Upper lobe of right lung (tissue), 1 donor: ENCODE measurements around the gene C5orf58. TPM values are rescaled to one million over a fixed set of nuclear protein-coding genes. Genes with fewer than 3 reads are reported as not detected.
"Not testable (repeated sequence)": the region's sequence is repeated elsewhere in the genome, so short reads cannot be mapped to it uniquely, and the experiment has no call there.

ENCODE experiments used
- ATAC-seq: fragments of 200-7000 bp; cut with Tn5 transposase; one replicate; pipeline ENCODE4 v1.9.1; 2020; ENCODE audit warnings: mild to moderate bottlenecking, moderate library complexity
- DNase-seq: peaks from one replicate; pipeline ENCODE4 v3.0.0-alpha.2; 2020
- H3K27ac ChIP-seq: fragments of 200-600 bp; one replicate; pipeline ENCODE4 v1.8.0; 2022
- H3K27me3 ChIP-seq: fragments of 200-600 bp; one replicate; pipeline ENCODE4 v1.8.0; 2022; ENCODE audit warnings: mild to moderate bottlenecking
- H3K36me3 ChIP-seq: fragments of 200-600 bp; one replicate; pipeline ENCODE4 v1.8.0; 2022
- H3K4me1 ChIP-seq: fragments of 200-600 bp; one replicate; pipeline ENCODE4 v1.8.0; 2022
- H3K4me3 ChIP-seq: fragments of 200-600 bp; one replicate; pipeline ENCODE4 v1.8.0; 2022; ENCODE audit warnings: mild to moderate bottlenecking
- H3K9me3 ChIP-seq: fragments of 200-600 bp; one replicate; pipeline ENCODE4 v1.8.0; 2022
- intact Hi-C: fragments of 100-400 bp; cut with DNase I; formaldehyde crosslinking; loops from one replicate; pipeline ENCODE4 v1.11.0; 2022
- total RNA-seq: library from RNA; stranded (reverse); fragmentation: NEBNext Ultra II Directional; extraction: Animal tissue kit (Norgen Biotek cat#: 25700); gene quantifications from one replicate; pipeline ENCODE4 v1.2.1, GENCODE V29; 2021
- TF ChIP-seq, protein P1 (sequence below): fragments of 200-600 bp; IDR thresholded peaks from one replicate; pipeline ENCODE4 v1.8.0; 2022; ENCODE audit warnings: antibody characterized with exemption
- donor health status: DM: no; HTN: yes; CAD: no; lungs with severe emphysema.

The C5orf58 gene
- total RNA-seq, 1 donor from 2014 or later: not detected

DNA sequence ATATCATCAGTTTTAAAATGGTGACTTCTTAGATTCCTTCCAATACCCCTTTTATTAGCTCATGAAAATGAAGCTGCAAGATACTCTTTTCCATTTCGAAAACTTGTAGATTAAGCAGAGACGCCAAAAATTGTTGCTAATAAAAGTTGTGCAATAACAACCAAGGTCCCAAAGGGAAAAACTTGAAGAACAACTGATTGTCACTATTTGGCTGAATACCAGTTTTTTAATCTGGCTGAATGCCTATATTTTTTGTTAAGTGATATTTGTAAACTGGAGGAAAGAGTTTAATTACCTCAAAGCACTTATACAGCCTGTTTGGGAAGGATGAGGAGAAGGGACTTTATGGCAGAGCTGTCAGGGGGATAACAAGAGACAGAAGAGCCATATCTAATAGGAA lies 14.6 kb downstream of the C5orf58 start:
- Histone ChIP-seq H3K27me3 (no peaks in the 10 kb centered on the region), H3K36me3 (peaks cover 42% of the 10 kb centered on the region)
- ATAC-seq: no peak

DNA sequence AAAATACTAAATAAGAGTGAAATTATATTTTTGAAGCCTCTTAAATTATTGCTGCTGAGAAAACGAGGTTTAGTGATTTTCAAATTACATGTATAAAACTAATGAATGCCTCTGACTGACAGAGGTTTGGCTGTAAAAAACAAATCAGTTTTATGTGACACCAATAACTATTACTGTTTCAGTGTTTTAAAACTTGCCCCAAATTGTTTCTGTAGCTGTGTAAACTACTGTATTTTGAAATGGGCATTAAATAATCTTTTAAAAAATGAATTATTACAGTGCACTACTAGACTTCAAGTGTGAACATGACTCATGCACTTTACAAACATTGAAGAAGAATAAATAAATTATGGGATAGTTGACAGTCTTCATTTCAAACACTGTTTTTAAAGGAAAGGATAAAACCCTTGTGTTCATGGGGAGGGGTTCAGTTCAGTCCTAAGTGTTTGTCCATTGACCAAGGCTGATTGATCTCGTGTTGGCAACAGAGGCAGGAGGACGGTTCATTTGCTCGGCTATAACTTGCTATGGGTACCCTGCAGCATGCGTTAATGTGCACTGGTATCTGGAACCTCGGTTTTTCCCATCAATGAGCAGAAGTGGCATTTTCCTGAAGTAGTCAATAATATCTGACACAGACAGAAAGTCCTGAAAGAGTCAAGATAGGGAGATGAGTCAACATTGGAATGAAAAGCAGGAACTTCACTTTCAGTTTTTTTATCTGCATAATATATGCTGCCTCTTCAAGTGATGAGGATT lies 15.6 kb downstream of the C5orf58 start:
- H3K4me1 ChIP-seq: no peaks in the 10 kb centered on the region
- peaks cover 50% of the 10 kb centered on the region for H3K36me3 ChIP-seq
- H3K27me3 ChIP-seq: no peaks in the 10 kb centered on the region
- TF ChIP-seq, protein P1, sequence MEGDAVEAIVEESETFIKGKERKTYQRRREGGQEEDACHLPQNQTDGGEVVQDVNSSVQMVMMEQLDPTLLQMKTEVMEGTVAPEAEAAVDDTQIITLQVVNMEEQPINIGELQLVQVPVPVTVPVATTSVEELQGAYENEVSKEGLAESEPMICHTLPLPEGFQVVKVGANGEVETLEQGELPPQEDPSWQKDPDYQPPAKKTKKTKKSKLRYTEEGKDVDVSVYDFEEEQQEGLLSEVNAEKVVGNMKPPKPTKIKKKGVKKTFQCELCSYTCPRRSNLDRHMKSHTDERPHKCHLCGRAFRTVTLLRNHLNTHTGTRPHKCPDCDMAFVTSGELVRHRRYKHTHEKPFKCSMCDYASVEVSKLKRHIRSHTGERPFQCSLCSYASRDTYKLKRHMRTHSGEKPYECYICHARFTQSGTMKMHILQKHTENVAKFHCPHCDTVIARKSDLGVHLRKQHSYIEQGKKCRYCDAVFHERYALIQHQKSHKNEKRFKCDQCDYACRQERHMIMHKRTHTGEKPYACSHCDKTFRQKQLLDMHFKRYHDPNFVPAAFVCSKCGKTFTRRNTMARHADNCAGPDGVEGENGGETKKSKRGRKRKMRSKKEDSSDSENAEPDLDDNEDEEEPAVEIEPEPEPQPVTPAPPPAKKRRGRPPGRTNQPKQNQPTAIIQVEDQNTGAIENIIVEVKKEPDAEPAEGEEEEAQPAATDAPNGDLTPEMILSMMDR: no peak
- ATAC-seq: no peak
- no peak overlapping the region for H3K4me3 ChIP-seq
- H3K9me3 ChIP-seq: no peaks in the 10 kb centered on the region
- intact Hi-C loops: no loop called here
- no peak for DNase-seq
- H3K27ac ChIP-seq: no peak overlapping the region

More for the DNA sequence above, 14.6 kb downstream of the C5orf58 start:
- Histone ChIP-seq H3K9me3 (no peaks in the 10 kb centered on the region), H3K4me3 (no peak overlapping the region), H3K27ac (no peak overlapping the region), H3K4me1 (no peaks in the 10 kb centered on the region)
- TF ChIP-seq, protein P1: no peak
- DNase-seq: no peak
- intact Hi-C loops: no loop called here

- intact Hi-C loops, H3K4me3 ChIP-seq, ATAC-seq, H3K27me3 ChIP-seq, H3K4me1 ChIP-seq, DNase-seq, H3K27ac ChIP-seq, H3K9me3 ChIP-seq: not testable (repeated sequence)
- peaks cover 55% of the 10 kb centered on the region for H3K36me3 ChIP-seq
Observed at GRCh38 chr5:170248931-170249227, 16.1 kb downstream of the C5orf58 start.

DNA sequence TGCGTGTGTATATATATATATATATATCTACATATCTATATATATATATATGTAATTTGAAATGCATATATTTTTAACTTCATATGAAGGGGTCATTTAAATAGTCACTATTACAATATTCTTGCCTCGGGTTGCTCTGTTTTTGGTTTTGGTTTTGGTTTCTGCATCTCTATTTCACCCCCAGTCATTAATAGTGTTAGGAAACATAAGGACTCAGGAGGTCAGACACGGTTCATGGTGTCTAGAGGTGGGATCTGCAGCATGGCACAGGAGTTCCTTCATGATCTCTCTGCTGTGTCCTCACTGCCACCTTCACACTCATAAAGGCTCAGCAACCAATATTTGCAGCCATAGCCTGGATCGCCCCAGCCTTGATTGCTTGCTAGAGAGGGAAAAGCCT lies 16.6 kb downstream of the C5orf58 start:
- no peaks in the 10 kb centered on the region for H3K27me3 ChIP-seq
- no peaks in the 10 kb centered on the region for H3K9me3 ChIP-seq
- H3K36me3 ChIP-seq: peaks cover 56% of the 10 kb centered on the region
- intact Hi-C loops: no loop called here
- ATAC-seq (no peak), DNase-seq (no peak)
- no peaks in the 10 kb centered on the region for H3K4me1 ChIP-seq
- no peak overlapping the region for H3K27ac ChIP-seq
- no peak overlapping the region for H3K4me3 ChIP-seq
- TF ChIP-seq, protein P1: no peak

GRCh38 chr5:170250810-170251317 lies 18.1 kb downstream of the C5orf58 start:
- H3K4me3 ChIP-seq: no peak overlapping the region
- intact Hi-C loops: no loop called here
- H3K27me3 ChIP-seq: no peaks in the 10 kb centered on the region
- H3K9me3 ChIP-seq: no peaks in the 10 kb centered on the region
- DNase-seq (no peak), ATAC-seq (no peak)
- TF ChIP-seq, protein P1: no peak
- no peaks in the 10 kb centered on the region for H3K4me1 ChIP-seq
- H3K36me3 ChIP-seq: peaks cover 70% of the 10 kb centered on the region
- H3K27ac ChIP-seq: no peak overlapping the region

- Histone ChIP-seq H3K27ac (no peak overlapping the region), H3K9me3 (no peaks in the 10 kb centered on the region), H3K27me3 (no peaks in the 10 kb centered on the region), H3K4me1 (no peaks in the 10 kb centered on the region), H3K4me3 (no peak overlapping the region), H3K36me3 (peaks cover 70% of the 10 kb centered on the region)
- TF ChIP-seq, protein P1: no peak
- DNase-seq: no peak
- intact Hi-C loops: no loop called here
- no peak for ATAC-seq
Observed at GRCh38 chr5:170251462-170251861, 18.7 kb downstream of the C5orf58 start.
